Measurements from ENCODE around the gene RBP7.

- TF ChIP-seq CTCF (IDR thresholded peaks at IDR 0.05) (no peak), POLR2A (IDR thresholded peaks at IDR 0.05) (no peak)
Observed at GRCh38 chr1:10046356-10047085, 49.5 kb downstream of the RBP7 start.

Data from lower leg skin (tissue), 3 donors.